Left ventricle myocardium inferior (tissue), 1 donor: ENCODE measurements around the gene SPAG6. TPM values are rescaled to one million over a fixed set of nuclear protein-coding genes. Genes with fewer than 3 reads are reported as not detected.

Experiments
- DNase-seq: peaks from one replicate; pipeline ENCODE4 v3.0.0-alpha.2; 2020
- H3K27ac ChIP-seq: fragments of 200-600 bp; replicated peaks from 2 replicates; pipeline ENCODE4 v1.8.0; 2021
- H3K27me3 ChIP-seq: fragments of 200-600 bp; 2 replicates; pipeline ENCODE4 v1.8.0; 2021; ENCODE audit warnings: low read depth
- H3K36me3 ChIP-seq: fragments of 200-600 bp; 2 replicates; pipeline ENCODE4 v1.8.0; 2021
- H3K4me1 ChIP-seq: fragments of 200-600 bp; 2 replicates; pipeline ENCODE4 v1.8.0; 2021
- H3K4me3 ChIP-seq: fragments of 200-600 bp; 2 replicates; pipeline ENCODE4 v1.8.0; 2021; ENCODE audit warnings: mild to moderate bottlenecking, moderate library complexity
- H3K9me3 ChIP-seq: fragments of 200-600 bp; replicated peaks from 2 replicates; pipeline ENCODE4 v1.8.0; 2021
- intact Hi-C: fragments of 100-400 bp; cut with micrococcal nuclease; formaldehyde crosslinking; loops from one replicate; pipeline ENCODE4 v1.11.0; 2022
- total RNA-seq: library from RNA; stranded (reverse); fragmentation: NEBNext Ultra II Directional; extraction: Animal tissue kit (Norgen Biotek cat#: 25700); gene quantifications from one replicate; pipeline ENCODE4 v1.2.1, GENCODE V29; 2021
- TF ChIP-seq, protein P1 (sequence below): fragments of 200-600 bp; IDR thresholded peaks from 2 replicates; pipeline ENCODE4 v1.8.0; 2021; ENCODE audit warnings: antibody characterized with exemption, mild to moderate bottlenecking, borderline replicate concordance
- donor health status: DM: no; HTN: yes; CAD: no; lungs with severe emphysema.

The SPAG6 gene
- total RNA-seq, 1 donor from 2014 or later, result not detected

- H3K27ac ChIP-seq, result no peak overlapping the region
- H3K27me3 ChIP-seq, result peaks cover 14% of the 10 kb centered on the region
- TF ChIP-seq, protein P1, sequence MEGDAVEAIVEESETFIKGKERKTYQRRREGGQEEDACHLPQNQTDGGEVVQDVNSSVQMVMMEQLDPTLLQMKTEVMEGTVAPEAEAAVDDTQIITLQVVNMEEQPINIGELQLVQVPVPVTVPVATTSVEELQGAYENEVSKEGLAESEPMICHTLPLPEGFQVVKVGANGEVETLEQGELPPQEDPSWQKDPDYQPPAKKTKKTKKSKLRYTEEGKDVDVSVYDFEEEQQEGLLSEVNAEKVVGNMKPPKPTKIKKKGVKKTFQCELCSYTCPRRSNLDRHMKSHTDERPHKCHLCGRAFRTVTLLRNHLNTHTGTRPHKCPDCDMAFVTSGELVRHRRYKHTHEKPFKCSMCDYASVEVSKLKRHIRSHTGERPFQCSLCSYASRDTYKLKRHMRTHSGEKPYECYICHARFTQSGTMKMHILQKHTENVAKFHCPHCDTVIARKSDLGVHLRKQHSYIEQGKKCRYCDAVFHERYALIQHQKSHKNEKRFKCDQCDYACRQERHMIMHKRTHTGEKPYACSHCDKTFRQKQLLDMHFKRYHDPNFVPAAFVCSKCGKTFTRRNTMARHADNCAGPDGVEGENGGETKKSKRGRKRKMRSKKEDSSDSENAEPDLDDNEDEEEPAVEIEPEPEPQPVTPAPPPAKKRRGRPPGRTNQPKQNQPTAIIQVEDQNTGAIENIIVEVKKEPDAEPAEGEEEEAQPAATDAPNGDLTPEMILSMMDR, result no peak
- H3K36me3 ChIP-seq, result no peaks in the 10 kb centered on the region
- no peak for DNase-seq
- H3K9me3 ChIP-seq, result no peaks in the 10 kb centered on the region
- no peaks in the 10 kb centered on the region for H3K4me1 ChIP-seq
- intact Hi-C loops, result no loop called here
- no peak overlapping the region for H3K4me3 ChIP-seq
Measured at GRCh38 chr10:22365644-22366434, 20.5 kb downstream of the SPAG6 start.

DNA sequence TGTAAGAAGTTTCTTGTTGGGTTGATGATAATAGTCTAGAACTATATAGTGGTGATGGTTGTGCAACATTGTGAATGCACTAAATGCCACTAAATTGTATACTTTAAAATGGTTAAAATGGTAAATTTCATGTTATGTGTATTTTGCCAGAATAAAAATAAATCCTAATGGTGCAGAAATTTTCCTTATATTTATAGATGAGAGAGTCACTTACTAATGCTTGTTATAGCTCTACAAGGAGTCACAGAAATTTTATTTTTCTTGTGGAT, 21.1 kb downstream of the SPAG6 start:
- Histone ChIP-seq H3K4me1 (no peaks in the 10 kb centered on the region), H3K27me3 (peaks cover 11% of the 10 kb centered on the region), H3K36me3 (no peaks in the 10 kb centered on the region), H3K9me3 (no peaks in the 10 kb centered on the region), H3K27ac (no peak overlapping the region), H3K4me3 (no peak overlapping the region)
- no peak for DNase-seq
- TF ChIP-seq, protein P1, result no peak
- intact Hi-C loops, result no loop called here

GRCh38 chr10:22366771-22367170, 21.5 kb downstream of the SPAG6 start:
- no peak overlapping the region for H3K27ac ChIP-seq
- no peaks in the 10 kb centered on the region for H3K4me1 ChIP-seq
- H3K4me3 ChIP-seq, result no peak overlapping the region
- no peaks in the 10 kb centered on the region for H3K36me3 ChIP-seq
- TF ChIP-seq, protein P1, result no peak
- H3K9me3 ChIP-seq, result no peaks in the 10 kb centered on the region
- peaks cover 9% of the 10 kb centered on the region for H3K27me3 ChIP-seq
- no peak for DNase-seq
- intact Hi-C loops, result no loop called here

- no peaks in the 10 kb centered on the region for H3K4me1 ChIP-seq
- H3K27me3 ChIP-seq, result peaks cover 5% of the 10 kb centered on the region
- no peaks in the 10 kb centered on the region for H3K36me3 ChIP-seq
- H3K9me3 ChIP-seq, result no peaks in the 10 kb centered on the region
- TF ChIP-seq, protein P1, result no peak
- no peak for DNase-seq
- no peak overlapping the region for H3K4me3 ChIP-seq
- no peak overlapping the region for H3K27ac ChIP-seq
- intact Hi-C loops, result no loop called here
Measured at GRCh38 chr10:22367471-22367870, 22.2 kb downstream of the SPAG6 start.

DNA sequence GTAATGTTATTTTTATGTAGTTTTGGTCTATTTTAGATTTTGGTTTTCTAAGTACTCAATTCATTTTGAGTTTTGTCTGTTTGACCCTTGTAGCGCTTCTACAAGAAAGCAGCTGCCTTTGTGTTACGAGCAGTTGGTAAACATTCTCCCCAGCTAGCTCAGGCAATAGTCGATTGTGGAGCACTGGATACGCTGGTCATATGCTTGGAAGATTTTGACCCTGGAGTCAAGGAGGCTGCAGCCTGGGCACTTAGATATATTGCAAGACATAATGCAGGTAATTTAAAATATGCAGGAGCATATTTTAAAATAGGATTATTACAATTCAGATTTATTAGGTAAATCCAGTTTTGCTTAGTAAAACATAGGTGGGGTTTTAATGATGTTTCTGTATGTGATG, 23.1 kb downstream of the SPAG6 start:
- intact Hi-C loops, result no loop called here
- H3K36me3 ChIP-seq, result no peaks in the 10 kb centered on the region
- H3K9me3 ChIP-seq, result no peaks in the 10 kb centered on the region
- no peaks in the 10 kb centered on the region for H3K27me3 ChIP-seq
- H3K4me1 ChIP-seq, result no peaks in the 10 kb centered on the region
- no peak overlapping the region for H3K4me3 ChIP-seq
- DNase-seq, result no peak
- H3K27ac ChIP-seq, result no peak overlapping the region
- TF ChIP-seq, protein P1, result no peak
